Motor neuron (in vitro differentiated cells): ENCODE data around the gene ERFL. TPM values are rescaled to one million over a fixed set of nuclear protein-coding genes. Genes with fewer than 3 reads are reported as not detected.
"Not testable (repeated sequence)": the region's sequence is repeated elsewhere in the genome, so short reads cannot be mapped to it uniquely, and the experiment has no call there.

ENCODE experiments used
- ATAC-seq, 8 experiments: fragments of 200-7000 bp; cut with Tn5 transposase; replicated peaks in 6 of 8; 2 replicates each; pipeline ENCODE4 v1.8.0; 2021; ENCODE audit warnings: mild to moderate bottlenecking in 8 of 8, moderate library complexity in 8 of 8
- H3K27ac ChIP-seq, 2 donors: fragments of 250-450 bp; sonication (Bioruptor Pico); 2 replicates each; pipeline ENCODE4 v1.9.0; 2021; ENCODE audit warnings: antibody characterized with exemption in 2 of 2, mild to moderate bottlenecking in 2 of 2, moderate library complexity in 1 of 2
- H3K4me1 ChIP-seq, 2 donors: fragments of 250-450 bp; sonication (Bioruptor Pico); replicated peaks in 1 of 2; 2 replicates each; pipeline ENCODE4 v1.6.1; 2021; ENCODE audit warnings: antibody characterized with exemption in 2 of 2, mild to moderate bottlenecking in 2 of 2, moderate library complexity in 1 of 2
- H3K4me3 ChIP-seq, 5 donors: fragments of 250-450 bp; sonication (Bioruptor Pico); 2 replicates each; pipeline ENCODE4 v1.9.0; 2021; ENCODE audit warnings: antibody characterized with exemption in 5 of 5, mild to moderate bottlenecking in 5 of 5, moderate library complexity in 4 of 5
- WGBS, 10 experiments: fragments of 450-650 bp; shearing (Covaris generic); methylation state at CpG; one replicate each; pipeline ENCODE4 v1.0.0; 2022; 5-methylcytosine and 5-hydroxymethylcytosine counted together
- in situ Hi-C, 9 experiments: fragments of 400-800 bp; cut with MboI; loops; one replicate each; pipeline ENCODE4 v1.15.0; 2021; ENCODE audit warnings: low sequenced_read_pairs in 9 of 9, low pct_unique_long_range_greater_than_20kb in 2 of 9; ENCODE audit not compliant: unreplicated experiment in 9 of 9
- total RNA-seq, 8 experiments: library from RNA; unstranded; fragments of 300-600 nt; gene quantifications; 2 replicates each; pipeline versions ENCODE4 v1.2.3 to v1.2.4, GENCODE V29; 2022

Gene ERFL
- total RNA-seq, 8 experiments from 2014 or later, result 0.25 to 1.8 (median 0.59) TPM

DNA sequence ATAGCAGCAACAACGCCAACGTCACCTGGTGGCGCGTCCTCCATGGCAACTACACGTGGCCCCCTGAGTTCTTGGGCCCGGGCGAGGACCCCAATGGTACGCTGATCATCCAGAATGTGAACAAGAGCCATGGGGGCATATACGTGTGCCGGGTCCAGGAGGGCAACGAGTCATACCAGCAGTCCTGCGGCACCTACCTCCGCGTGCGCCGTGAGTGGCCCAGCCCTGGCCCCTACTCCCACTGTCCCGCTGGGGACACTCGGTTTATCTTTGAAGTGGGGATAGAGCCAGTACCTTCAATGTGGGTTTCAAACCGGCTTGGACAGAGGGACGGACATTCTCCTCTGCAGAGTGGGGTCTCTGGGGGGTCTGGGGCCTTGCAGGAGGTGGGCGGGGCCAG lies 49.2 kb downstream of the ERFL start:
- no peak overlapping the region for H3K4me3 ChIP-seq
- 73% methylated on average over 3 of the region's 21 CpGs; no CpG with 5 or more reads in 9 of the 10 experiments for WGBS, 10 experiments
- H3K4me1 ChIP-seq, result peaks cover 3 to 6% of the 10 kb centered on the region in 2 donors
- ATAC-seq, result no peak
- no peak overlapping the region for H3K27ac ChIP-seq
- in situ Hi-C loops, result loop anchor here in 1 of 9 experiments (10.0 kb wide), 1 partner anchor 76 kb away; the partner anchor contains the start of gene RABAC1

DNA sequence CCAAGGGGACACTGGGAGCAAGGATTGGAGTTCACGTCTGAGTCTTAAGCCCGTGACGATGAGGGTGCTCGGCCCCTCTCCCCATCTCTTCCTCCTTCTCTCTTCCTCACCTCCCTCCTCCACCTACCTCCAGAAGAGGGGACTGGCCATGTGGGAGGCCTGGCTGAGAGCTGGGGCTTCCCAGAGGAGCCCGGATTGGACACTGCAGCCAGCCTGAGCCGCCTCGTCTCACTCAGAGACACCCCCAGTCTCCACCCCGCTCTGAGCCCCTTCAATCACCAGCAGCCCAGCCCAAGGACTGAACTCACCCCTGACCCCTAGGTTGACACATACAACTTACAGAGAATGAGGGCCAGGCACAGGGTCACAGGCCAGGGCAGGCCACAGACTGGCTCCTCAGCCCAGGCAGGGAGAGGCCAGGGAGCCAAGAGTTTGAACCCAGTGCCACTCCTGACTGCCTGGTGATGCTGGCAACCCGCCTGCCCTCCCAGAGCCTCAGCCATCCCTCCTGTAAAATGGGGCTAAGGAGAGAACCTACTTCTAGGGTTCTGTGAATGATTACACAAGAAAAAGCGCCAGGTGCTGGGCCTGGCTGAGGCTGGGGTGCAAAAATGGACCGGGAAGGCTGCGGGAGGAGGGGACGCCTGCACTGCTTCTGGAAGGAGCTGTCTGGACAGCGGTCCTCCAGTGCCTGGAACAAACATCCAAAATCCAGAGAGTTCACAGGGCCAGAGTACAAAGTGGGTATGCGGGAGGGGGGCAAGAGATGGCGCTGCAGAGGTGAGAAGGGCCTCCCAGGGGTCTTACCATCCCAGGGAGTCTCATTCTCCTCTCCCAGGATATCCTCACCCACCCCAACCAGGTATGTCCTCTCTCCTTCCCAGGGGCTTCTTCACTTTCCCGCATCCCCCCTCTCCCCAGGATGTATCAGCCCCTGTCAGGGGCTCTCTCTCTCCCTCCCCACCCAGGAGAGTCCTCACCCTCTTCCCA lies 50.0 kb downstream of the ERFL start:
- no peak overlapping the region for H3K27ac ChIP-seq
- ATAC-seq, result no peak
- in situ Hi-C loops, result loop anchor here in 1 of 9 experiments (10.0 kb wide), 1 partner anchor 77 kb away; the partner anchor contains the start of gene RABAC1
- no peak overlapping the region for H3K4me3 ChIP-seq
- peaks cover 0 to under 1% of the 10 kb centered on the region in 2 donors for H3K4me1 ChIP-seq
- 47 to 67% (median 50%) methylated on average over 1 to 4 of the region's 17 CpGs; no CpG with 5 or more reads in 5 of the 10 experiments for WGBS, 10 experiments

DNA sequence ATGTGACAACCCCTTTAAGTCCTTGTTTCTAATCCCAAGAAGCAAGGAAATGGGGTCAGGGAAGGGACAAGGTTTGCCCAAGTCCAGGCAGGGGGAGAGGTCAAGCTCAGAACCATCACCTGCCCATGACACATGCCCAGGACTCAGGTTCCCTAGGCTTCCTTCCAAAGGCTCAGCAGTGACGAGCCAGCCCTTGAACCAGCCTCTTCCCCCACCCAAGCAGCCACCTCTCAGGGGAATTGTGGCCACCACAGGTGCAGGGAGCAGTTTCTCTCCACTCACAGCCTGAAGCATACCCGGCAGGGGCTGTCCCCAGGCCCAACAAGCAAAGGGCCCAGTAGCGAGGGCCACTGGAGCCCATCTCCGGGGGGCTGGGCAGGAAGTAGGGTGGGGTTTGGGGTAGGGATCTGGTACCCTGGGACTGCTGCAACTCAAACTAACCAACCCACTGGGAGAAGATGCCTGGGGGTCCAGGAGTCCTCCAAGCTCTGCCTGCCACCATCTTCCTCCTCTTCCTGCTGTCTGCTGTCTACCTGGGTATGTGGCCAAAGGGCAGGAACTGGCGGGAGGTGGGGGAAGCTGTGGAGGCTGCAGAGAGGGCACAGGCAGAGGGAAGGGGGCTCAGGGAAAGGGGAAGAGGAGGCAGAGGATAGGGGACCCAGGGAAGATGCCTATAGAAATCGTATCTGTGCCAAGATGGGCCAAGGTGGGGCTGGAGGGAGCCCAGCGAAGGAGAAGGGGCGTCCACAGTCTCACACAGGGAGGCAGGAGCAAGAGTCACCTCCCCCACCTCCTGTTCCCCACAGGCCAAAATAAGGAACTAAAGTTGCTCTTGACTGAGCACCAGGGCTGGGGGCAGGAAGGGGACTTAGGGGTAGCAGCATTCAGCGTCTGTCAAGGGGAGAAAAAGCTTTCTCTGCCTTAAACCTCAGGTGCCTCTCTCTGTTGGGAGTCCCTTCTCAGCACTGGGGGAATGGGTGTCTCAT lies 51.1 kb downstream of the ERFL start, which contains the start of gene CD79A:
Gene CD79A (plus strand): TSS at position 433 of the 986 bp plus-strand sequence. CDS start 26 bp downstream, at position 459.
- Histone ChIP-seq H3K4me1 (no peaks in the 10 kb centered on the region), H3K4me3 (no peak within 1 kb of the TSS), H3K27ac (no peak within 1 kb of the TSS)
- 20 to 60% (median 35%) methylated on average over 1 to 2 of the region's 9 CpGs; no CpG with 5 or more reads in 6 of the 10 experiments for WGBS, 10 experiments
- no peak for ATAC-seq
- in situ Hi-C loops, result loop anchor here in 1 of 9 experiments (10.0 kb wide), 1 partner anchor 78 kb away; the partner anchor contains the start of gene RABAC1

DNA sequence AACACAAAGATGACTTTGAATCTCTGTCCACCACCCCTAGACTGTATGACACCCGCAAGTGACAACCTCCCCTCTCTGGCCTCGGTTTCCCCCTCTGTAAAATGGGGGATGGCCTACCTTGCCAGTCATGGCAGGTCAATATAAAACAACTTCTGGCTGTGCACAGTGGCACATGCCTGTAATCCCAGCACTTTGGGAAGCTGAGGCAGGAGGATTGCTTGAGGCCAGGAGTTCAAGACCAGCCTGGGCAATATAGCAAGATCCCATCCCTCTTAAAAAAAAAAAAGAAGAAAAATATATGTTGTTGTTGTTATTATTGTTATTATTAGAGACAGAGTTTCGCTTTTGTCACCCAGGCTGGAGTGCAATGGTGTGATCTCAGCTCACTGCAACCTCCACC lies 52.3 kb downstream of the ERFL start:
- in situ Hi-C loops, result loop anchor here in 1 of 9 experiments (10.0 kb wide), 1 partner anchor 79 kb away; the partner anchor contains the start of gene RABAC1
- H3K27ac ChIP-seq, H3K4me3 ChIP-seq, H3K4me1 ChIP-seq, ATAC-seq: not testable (repeated sequence)
- WGBS, 10 experiments, result 25 to 80% (median 50%) methylated on average over 1 to 2 of the region's 3 CpGs; no CpG with 5 or more reads in 3 of the 10 experiments

DNA sequence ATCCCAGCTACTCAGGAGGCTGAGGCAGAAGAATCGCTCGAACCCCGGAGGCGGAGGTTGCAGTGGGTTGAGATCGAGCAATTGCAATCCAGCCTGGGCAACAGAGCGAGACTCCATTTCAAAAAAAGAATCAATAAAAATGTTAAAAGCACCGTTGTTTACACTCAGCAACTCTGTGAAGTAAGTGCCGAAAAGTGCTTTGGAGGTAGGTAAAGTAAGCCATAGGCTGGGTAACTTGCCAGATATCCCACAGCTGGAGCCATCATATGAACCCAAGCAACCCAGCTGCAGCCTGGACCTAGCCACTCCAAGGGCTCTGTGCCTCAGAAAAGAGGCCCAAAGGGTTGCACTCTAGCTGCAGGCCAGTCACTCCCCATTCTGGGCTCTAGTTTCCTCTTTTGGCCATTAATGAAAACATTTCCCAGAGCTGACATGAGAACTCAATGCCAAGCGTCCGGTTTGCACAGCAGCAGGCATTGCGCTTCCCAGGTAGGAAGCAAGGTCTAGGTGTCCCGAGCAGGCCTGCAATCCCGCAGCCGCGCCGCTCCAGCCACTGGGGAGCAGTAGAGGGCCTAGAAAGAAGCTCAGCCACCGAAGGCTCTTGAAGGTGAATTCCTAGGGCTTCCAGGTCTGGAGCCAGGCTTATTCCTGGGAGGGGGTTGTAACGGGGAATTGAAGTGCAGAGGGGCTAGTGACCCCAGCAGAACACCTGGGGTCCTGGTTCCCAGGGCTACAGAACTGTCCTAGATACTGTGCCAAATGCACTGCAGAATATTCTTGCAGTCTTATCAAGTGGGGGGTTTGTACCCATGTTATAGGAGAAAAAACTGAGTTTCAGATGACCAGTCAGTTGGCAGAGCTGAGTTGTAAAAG lies 55.2 kb downstream of the ERFL start:
- Histone ChIP-seq H3K4me1 (no peaks in the 10 kb centered on the region), H3K27ac (no peak overlapping the region), H3K4me3 (no peak overlapping the region)
- peak; percentile 37 to 69 (median 52) for ATAC-seq
- in situ Hi-C loops, result loop anchor here in 1 of 9 experiments (10.0 kb wide), 1 partner anchor 82 kb away; the partner anchor contains the start of gene RABAC1
- WGBS, 10 experiments, result 23 to 100% (median 61%) methylated on average over 1 to 9 of the region's 18 CpGs

GRCh38 chr19:41872384-41872774 lies 55.9 kb downstream of the ERFL start:
- in situ Hi-C loops, result loop anchor here in 1 of 9 experiments (10.0 kb wide), 1 partner anchor 82 kb away; the partner anchor contains the start of gene RABAC1
- 67 to 100% (median 100%) methylated on average over 1 to 6 of the region's 12 CpGs; no CpG with 5 or more reads in 3 of the 10 experiments for WGBS, 10 experiments
- H3K4me1 ChIP-seq, result no peaks in the 10 kb centered on the region
- H3K27ac ChIP-seq, result no peak overlapping the region
- peak in 1 of 8 experiments; percentile 3 for ATAC-seq
- H3K4me3 ChIP-seq, result no peak overlapping the region

DNA sequence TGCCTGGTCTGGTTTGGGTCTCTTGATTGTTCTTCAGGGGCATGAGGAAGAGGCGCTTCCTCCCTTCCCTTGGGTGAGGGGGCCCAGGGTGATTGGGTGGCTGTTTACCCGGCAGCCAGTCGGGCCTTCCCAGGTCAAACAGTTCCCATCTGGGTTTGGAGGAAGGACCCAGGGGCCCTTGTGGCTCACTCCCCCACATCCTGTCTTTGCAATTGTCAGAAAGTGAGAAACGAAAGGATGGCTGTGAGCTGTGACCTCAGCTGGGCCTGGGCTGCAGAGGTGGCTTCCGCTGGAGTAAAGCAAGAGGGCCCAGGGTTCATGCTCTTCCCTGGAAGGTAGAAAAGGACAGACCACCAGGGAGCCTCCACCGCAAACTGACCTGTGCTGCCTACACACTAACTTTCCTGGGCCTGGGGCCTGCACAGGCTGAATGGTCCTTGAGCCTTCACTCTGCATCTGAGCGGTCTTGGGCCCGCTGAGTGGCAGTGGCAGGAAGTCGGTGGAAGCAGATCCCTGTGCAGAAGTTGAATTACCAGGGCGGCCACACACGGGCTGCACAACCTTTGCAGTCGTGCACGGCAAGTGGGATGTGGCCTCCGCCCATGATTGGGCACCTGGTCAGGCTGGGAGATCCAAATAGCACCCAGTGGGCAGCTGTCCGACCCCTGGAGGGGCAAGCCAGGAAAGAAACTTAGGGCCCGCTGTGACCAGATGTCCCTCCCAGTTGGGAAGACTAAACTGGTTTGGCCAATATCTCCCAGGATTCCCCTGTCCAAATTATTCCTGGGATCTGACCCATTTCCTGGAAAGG lies 56.5 kb downstream of the ERFL start:
- Histone ChIP-seq H3K27ac (no peak overlapping the region), H3K4me1 (no peaks in the 10 kb centered on the region), H3K4me3 (no peak overlapping the region)
- in situ Hi-C loops, result loop anchor here in 1 of 9 experiments (10.0 kb wide), 1 partner anchor 83 kb away; the partner anchor contains the start of gene RABAC1
- ATAC-seq, result peak in 5 of 8 experiments; percentile 4 to 12 (median 6)
- 58 to 100% (median 88%) methylated on average over 1 to 6 of the region's 16 CpGs; no CpG with 5 or more reads in 6 of the 10 experiments for WGBS, 10 experiments

DNA sequence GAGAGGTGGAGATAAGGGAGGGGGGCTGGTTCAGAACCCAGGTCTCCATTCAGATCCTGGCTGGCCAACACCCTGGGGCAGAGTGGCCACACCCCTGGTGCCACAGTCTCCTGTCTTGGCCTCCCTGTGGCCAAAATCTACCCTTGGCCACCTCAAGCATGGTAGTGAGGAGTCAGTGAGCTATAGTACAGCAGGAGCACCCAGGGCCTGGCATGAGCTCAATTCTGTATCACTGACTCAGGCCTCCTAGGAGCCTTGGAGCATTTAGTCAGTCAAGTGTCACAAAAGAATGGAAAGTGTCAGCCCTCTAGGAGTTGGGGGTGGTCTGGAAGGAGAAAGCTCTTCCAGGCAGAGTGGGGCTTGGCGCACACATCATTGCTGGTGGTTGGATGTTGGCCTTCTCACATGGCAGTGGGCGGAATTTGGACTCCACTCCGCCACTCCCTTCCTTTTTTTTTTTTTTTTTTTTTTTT lies 57.8 kb downstream of the ERFL start:
- in situ Hi-C loops, result loop anchor here in 1 of 9 experiments (10.0 kb wide), 1 partner anchor 84 kb away; the partner anchor contains the start of gene RABAC1
- Histone ChIP-seq H3K4me3 (no peak overlapping the region), H3K4me1 (no peaks in the 10 kb centered on the region), H3K27ac (no peak overlapping the region)
- WGBS, 10 experiments, result 40 to 100% (median 83%) methylated on average over 1 to 2 of the region's 3 CpGs; no CpG with 5 or more reads in 5 of the 10 experiments
- ATAC-seq, result peak in 4 of 8 experiments; percentile 1 to 11 (median 6)

GRCh38 chr19:41869374-41869955 lies 58.8 kb downstream of the ERFL start:
- ATAC-seq, result no peak
- Histone ChIP-seq H3K4me3 (no peak overlapping the region), H3K27ac (no peak overlapping the region), H3K4me1 (no peaks in the 10 kb centered on the region)
- in situ Hi-C loops, result no loop called here
- 90 to 100% (median 96%) methylated on average over 2 to 9 of the region's 13 CpGs; no CpG with 5 or more reads in 6 of the 10 experiments for WGBS, 10 experiments

- in situ Hi-C loops, result no loop called here
- no peaks in the 10 kb centered on the region for H3K4me1 ChIP-seq
- WGBS, 10 experiments, result 94% methylated on average over 9 of the region's 12 CpGs; no CpG with 5 or more reads in 9 of the 10 experiments
- no peak overlapping the region for H3K4me3 ChIP-seq
- ATAC-seq, result no peak
- H3K27ac ChIP-seq, result no peak overlapping the region
Measured at GRCh38 chr19:41868989-41869300, 59.3 kb downstream of the ERFL start.
